Measurements from ENCODE around the gene SHANK3. TPM values are rescaled to one million over a fixed set of nuclear protein-coding genes. Genes with fewer than 3 reads are reported as not detected.

Gene SHANK3
- total and polyA plus RNA-seq, 2 donors from 2014 or later: 8.8 to 40.5 TPM

GRCh38 chr22:50670914-50671538 lies 1.6 kb upstream of the SHANK3 start:
- intact Hi-C loops (cut with DNase I): no loop called here
- Histone ChIP-seq H3K4me1 (ENCODE audit: control insufficient read depth in 2 of 3, insufficient read depth in 2 of 3, low read depth in 1 of 3, low read length in 3 of 3) (peaks cover 0 to 3% (median 0%) of the 10 kb centered on the region in 3 donors), H3K27ac (ENCODE audit: low read depth in 2 of 2, low read length in 2 of 2) (peak overlapping the region; percentile 33 to 41), H3K4me3 (ENCODE audit: low read length in 3 of 3) (no peak overlapping the region), H3K36me3 (ENCODE audit: control insufficient read depth in 2 of 3, insufficient read depth in 3 of 3, low read length in 3 of 3) (no peaks in the 10 kb centered on the region), H3K27me3 (ENCODE audit: control insufficient read depth, insufficient read depth, low read length) (peaks cover 5% of the 10 kb centered on the region), H3K9ac (ENCODE audit: low read length in 3 of 3) (no peak overlapping the region), H3K9me3 (ENCODE audit: control insufficient read depth in 2 of 3, insufficient read depth in 1 of 3, low read length in 3 of 3) (no peaks in the 10 kb centered on the region)
- TF ChIP-seq CTCF (IDR thresholded peaks at IDR 0.05; ENCODE audit: borderline replicate concordance, extremely low read depth, insufficient read depth): no peak
- FAIRE-seq (no peak), DNase-seq (no peak)

DNA sequence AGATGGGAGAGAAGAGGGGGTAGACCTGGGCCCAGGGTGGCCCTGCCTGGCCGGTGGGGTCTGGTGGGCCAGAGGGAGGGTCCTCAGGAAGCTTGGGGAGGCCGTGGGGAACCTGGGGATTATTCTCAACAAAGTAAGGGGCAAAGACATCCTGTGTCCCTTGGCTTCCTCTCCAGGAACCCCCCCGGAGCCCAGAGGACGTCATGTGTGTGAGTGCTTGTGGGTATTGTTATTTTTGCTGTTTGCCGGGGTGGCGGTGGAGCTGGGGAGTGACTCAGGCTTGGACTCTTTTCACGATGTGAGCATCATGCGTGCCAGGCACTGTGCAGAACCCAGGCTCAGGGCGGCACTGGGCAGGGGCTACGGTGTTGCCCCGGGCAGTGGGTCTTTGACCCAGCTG lies 982 bp upstream of the SHANK3 start:
- H3K9ac ChIP-seq (ENCODE audit: low read length in 3 of 3): no peak overlapping the region

GRCh38 chr22:50672041-50672440 lies 582 bp upstream of the SHANK3 start:
- DNase-seq (no peak), FAIRE-seq (no peak)
- intact Hi-C loops (cut with DNase I): no loop called here
- Histone ChIP-seq H3K4me3 (ENCODE audit: low read length in 3 of 3) (no peak overlapping the region), H3K4me1 (ENCODE audit: control insufficient read depth in 2 of 3, insufficient read depth in 2 of 3, low read depth in 1 of 3, low read length in 3 of 3) (peaks cover 0 to 3% (median 0%) of the 10 kb centered on the region in 3 donors), H3K27me3 (ENCODE audit: control insufficient read depth, insufficient read depth, low read length) (peaks cover 5% of the 10 kb centered on the region), H3K27ac (ENCODE audit: low read depth in 2 of 2, low read length in 2 of 2) (peak overlapping the region; percentile 33 to 71), H3K9me3 (ENCODE audit: control insufficient read depth in 2 of 3, insufficient read depth in 1 of 3, low read length in 3 of 3) (no peaks in the 10 kb centered on the region), H3K9ac (ENCODE audit: low read length in 3 of 3) (no peak overlapping the region), H3K36me3 (ENCODE audit: control insufficient read depth in 2 of 3, insufficient read depth in 3 of 3, low read length in 3 of 3) (no peaks in the 10 kb centered on the region)
- no peak for TF ChIP-seq CTCF (IDR thresholded peaks at IDR 0.05; ENCODE audit: borderline replicate concordance, extremely low read depth, insufficient read depth)

More for the DNA sequence above, 982 bp upstream of the SHANK3 start:
- no peaks in the 10 kb centered on the region for H3K9me3 ChIP-seq (ENCODE audit: control insufficient read depth in 2 of 3, insufficient read depth in 1 of 3, low read length in 3 of 3)
- FAIRE-seq: no peak
- H3K36me3 ChIP-seq (ENCODE audit: control insufficient read depth in 2 of 3, insufficient read depth in 3 of 3, low read length in 3 of 3): no peaks in the 10 kb centered on the region
- peak overlapping the region; percentile 33 to 71 for H3K27ac ChIP-seq (ENCODE audit: low read depth in 2 of 2, low read length in 2 of 2)
- peaks cover 0 to 3% (median 0%) of the 10 kb centered on the region in 3 donors for H3K4me1 ChIP-seq (ENCODE audit: control insufficient read depth in 2 of 3, insufficient read depth in 2 of 3, low read depth in 1 of 3, low read length in 3 of 3)
- no peak for TF ChIP-seq CTCF (IDR thresholded peaks at IDR 0.05; ENCODE audit: borderline replicate concordance, extremely low read depth, insufficient read depth)
- intact Hi-C loops (cut with DNase I): no loop called here
- no peak overlapping the region for H3K4me3 ChIP-seq (ENCODE audit: low read length in 3 of 3)
- DNase-seq: no peak
- H3K27me3 ChIP-seq (ENCODE audit: control insufficient read depth, insufficient read depth, low read length): peaks cover 5% of the 10 kb centered on the region

Measured in kidney (tissue), 14 donors.